ENCODE results near the gene ATOH8.

- TF ChIP-seq, protein P1, sequence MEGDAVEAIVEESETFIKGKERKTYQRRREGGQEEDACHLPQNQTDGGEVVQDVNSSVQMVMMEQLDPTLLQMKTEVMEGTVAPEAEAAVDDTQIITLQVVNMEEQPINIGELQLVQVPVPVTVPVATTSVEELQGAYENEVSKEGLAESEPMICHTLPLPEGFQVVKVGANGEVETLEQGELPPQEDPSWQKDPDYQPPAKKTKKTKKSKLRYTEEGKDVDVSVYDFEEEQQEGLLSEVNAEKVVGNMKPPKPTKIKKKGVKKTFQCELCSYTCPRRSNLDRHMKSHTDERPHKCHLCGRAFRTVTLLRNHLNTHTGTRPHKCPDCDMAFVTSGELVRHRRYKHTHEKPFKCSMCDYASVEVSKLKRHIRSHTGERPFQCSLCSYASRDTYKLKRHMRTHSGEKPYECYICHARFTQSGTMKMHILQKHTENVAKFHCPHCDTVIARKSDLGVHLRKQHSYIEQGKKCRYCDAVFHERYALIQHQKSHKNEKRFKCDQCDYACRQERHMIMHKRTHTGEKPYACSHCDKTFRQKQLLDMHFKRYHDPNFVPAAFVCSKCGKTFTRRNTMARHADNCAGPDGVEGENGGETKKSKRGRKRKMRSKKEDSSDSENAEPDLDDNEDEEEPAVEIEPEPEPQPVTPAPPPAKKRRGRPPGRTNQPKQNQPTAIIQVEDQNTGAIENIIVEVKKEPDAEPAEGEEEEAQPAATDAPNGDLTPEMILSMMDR (IDR thresholded peaks at IDR 0.05) = no peak
- TF ChIP-seq POLR2A (IDR thresholded peaks at IDR 0.05) (no peak), EP300 (IDR thresholded peaks at IDR 0.05) (no peak)
Observed at GRCh38 chr2:85731606-85732005, 22.2 kb upstream of the ATOH8 start.
